SK-N-DZ (cell line): Measurements from ENCODE around the gene LRRC66. TPM values are rescaled to one million over a fixed set of nuclear protein-coding genes. Genes with fewer than 3 reads are reported as not detected.

Experiments
- DNase-seq: peaks from one replicate; pipeline ENCODE4 v3.0.0-alpha.2; 2015; ENCODE audit warnings: low spot score
- polyA plus RNA-seq, 2 experiments: library from polyadenylated mRNA; depleted of rRNA; stranded (reverse); fragments of >200 nt; gene quantifications; 2 replicates each; pipeline ENCODE4 v1.2.3, GENCODE V29; 2014

The LRRC66 gene
- polyA plus RNA-seq (2014; cell fraction: cytosol; rRNA removed) = not detected in 2 replicates
- 0.27 TPM in 1 of 2 replicates, not detected in the other for polyA plus RNA-seq (2014; cell fraction: nucleus; rRNA removed)

- DNase-seq = no peak
Measured at GRCh38 chr4:52019936-52020657, at the start of gene LRRC66. Gene LRRC66, minus strand, starts transcription at chr4:52020363. Its CDS starts 2,750 bp downstream, at chr4:52017613.

- DNase-seq = peak; percentile 24
Measured at GRCh38 chr4:52069571-52069970, 49.4 kb upstream of the LRRC66 start.

- no peak for DNase-seq
Measured at GRCh38 chr4:52059372-52059771, 39.2 kb upstream of the LRRC66 start.

GRCh38 chr4:52058275-52058674, 38.1 kb upstream of the LRRC66 start:
- DNase-seq = no peak

GRCh38 chr4:52057196-52057595, 37.0 kb upstream of the LRRC66 start:
- no peak for DNase-seq

GRCh38 chr4:52054254-52054653, 34.1 kb upstream of the LRRC66 start:
- DNase-seq = no peak

- DNase-seq = no peak
Measured at GRCh38 chr4:52052475-52052780, 32.3 kb upstream of the LRRC66 start.

- DNase-seq = peak; percentile 83
Measured at GRCh38 chr4:52051615-52052474, 31.7 kb upstream of the LRRC66 start.

GRCh38 chr4:52051213-52051614, 31.1 kb upstream of the LRRC66 start, which contains the start of gene SPATA18:
Gene SPATA18, plus strand, starts transcription at chr4:52051304. Its CDS starts 401 bp downstream, at chr4:52051705.
- DNase-seq = no peak

- no peak for DNase-seq
Measured at GRCh38 chr4:52049266-52049665, 29.1 kb upstream of the LRRC66 start.

GRCh38 chr4:52045028-52045427, 24.9 kb upstream of the LRRC66 start:
- no peak for DNase-seq

- DNase-seq = peak; percentile 62
Measured at GRCh38 chr4:52038103-52038912, 18.1 kb upstream of the LRRC66 start, which contains the start of gene SGCB. Gene SGCB, minus strand, starts transcription at chr4:52038299. Its CDS starts 40 bp downstream, at chr4:52038259.

GRCh38 chr4:52037689-52038102, 17.5 kb upstream of the LRRC66 start:
- DNase-seq = peak; percentile 38

- DNase-seq = no peak
Measured at GRCh38 chr4:52036886-52037530, 16.8 kb upstream of the LRRC66 start.

- no peak for DNase-seq
Measured at GRCh38 chr4:52035190-52035589, 15.0 kb upstream of the LRRC66 start.

- DNase-seq = no peak
Measured at GRCh38 chr4:52032005-52032404, 11.8 kb upstream of the LRRC66 start.

GRCh38 chr4:52028970-52029369, 8.8 kb upstream of the LRRC66 start:
- DNase-seq = no peak

- no peak for DNase-seq
Measured at GRCh38 chr4:52017814-52018213, 2.3 kb downstream of the LRRC66 start.

- no peak for DNase-seq
Measured at GRCh38 chr4:52016981-52017380, 3.2 kb downstream of the LRRC66 start.

- no peak for DNase-seq
Measured at GRCh38 chr4:52015366-52015765, 4.8 kb downstream of the LRRC66 start.

GRCh38 chr4:52014903-52015302, 5.3 kb downstream of the LRRC66 start:
- DNase-seq = no peak
